Neuronal stem cell (in vitro differentiated cells): ENCODE measurements around the gene NAP1L4.

Experiments used
- DNase-seq: peaks from one replicate; pipeline ENCODE4 v3.0.0-alpha.2; 2013; ENCODE audit warnings: low spot score
- H2AFZ ChIP-seq: one replicate; pipeline ENCODE4 v1.6.1; 2013; ENCODE audit warnings: mild to moderate bottlenecking, low read length, inconsistent platforms
- H2AK5ac ChIP-seq: 2 replicates; pipeline ENCODE4 v1.6.1; 2013; ENCODE audit warnings: low read depth, mild to moderate bottlenecking, inconsistent platforms, low read length, moderate library complexity, mixed read lengths
- H2BK120ac ChIP-seq: 2 replicates; pipeline ENCODE4 v1.6.1; 2013; ENCODE audit warnings: low read depth, mild to moderate bottlenecking, inconsistent platforms, low read length, moderate library complexity, mixed read lengths
- H2BK12ac ChIP-seq: one replicate; pipeline ENCODE4 v1.6.1; 2013; ENCODE audit warnings: low read length, inconsistent platforms
- H2BK15ac ChIP-seq: 2 replicates; pipeline ENCODE4 v1.6.1; 2013; ENCODE audit warnings: mild to moderate bottlenecking, low read length, inconsistent platforms, mixed read lengths
- H2BK5ac ChIP-seq: one replicate; pipeline ENCODE4 v1.6.1; 2013; ENCODE audit warnings: inconsistent platforms, mild to moderate bottlenecking, low read length, moderate library complexity
- H3K14ac ChIP-seq: one replicate; pipeline ENCODE4 v1.6.1; 2013; ENCODE audit warnings: low read length, inconsistent platforms
- H3K18ac ChIP-seq: 2 replicates; pipeline ENCODE4 v1.6.1; 2013; ENCODE audit warnings: low read length, inconsistent platforms
- H3K23ac ChIP-seq: 2 replicates; pipeline ENCODE4 v1.6.1; 2013; ENCODE audit warnings: low read depth, mild to moderate bottlenecking, mixed read lengths, low read length, inconsistent platforms; ENCODE audit not compliant: poor library complexity
- H3K27ac ChIP-seq: replicated peaks from 3 replicates; pipeline ENCODE4 v1.5.1; 2013; ENCODE audit warnings: low read length, inconsistent platforms
- H3K27me3 ChIP-seq, 3 experiments: 2 replicates each; pipeline ENCODE4 v1.6.1; 2013; ENCODE audit warnings: low read length in 3 of 3, mild to moderate bottlenecking in 2 of 3, inconsistent platforms in 1 of 3, low read depth in 1 of 3, mixed read lengths in 1 of 3, moderate library complexity in 1 of 3; ENCODE audit not compliant: control insufficient read depth in 3 of 3, insufficient read depth in 3 of 3
- H3K36me3 ChIP-seq, 2 donors: replicated peaks in 1 of 2; 2 replicates each; pipeline ENCODE4 v1.6.1; 2013; ENCODE audit warnings: low read length in 2 of 2; ENCODE audit not compliant: control insufficient read depth in 2 of 2, insufficient read depth in 2 of 2
- H3K4ac ChIP-seq: 2 replicates; pipeline ENCODE4 v1.6.1; 2013; ENCODE audit warnings: inconsistent platforms, mild to moderate bottlenecking, low read length, moderate library complexity
- H3K4me1 ChIP-seq, 2 donors: 1 replicate in 1 of 2; 2 replicates in 1 of 2; pipeline ENCODE4 v1.6.1; 2013; ENCODE audit warnings: low read length in 2 of 2, low read depth in 1 of 2; ENCODE audit not compliant: control insufficient read depth in 2 of 2, insufficient read depth in 1 of 2
- H3K4me2 ChIP-seq: one replicate; pipeline ENCODE4 v1.6.1; 2013; ENCODE audit warnings: mild to moderate bottlenecking, low read length, inconsistent platforms; ENCODE audit not compliant: insufficient read depth, poor library complexity, severe bottlenecking
- H3K4me3 ChIP-seq, 2 donors: 2 replicates each; pipeline ENCODE4 v1.5.1; 2013; ENCODE audit warnings: low read length in 2 of 2, mild to moderate bottlenecking in 2 of 2, inconsistent platforms in 1 of 2, moderate library complexity in 1 of 2
- H3K79me1 ChIP-seq: one replicate; pipeline ENCODE4 v1.6.1; 2013; ENCODE audit warnings: low read depth, mild to moderate bottlenecking, inconsistent platforms, low read length, moderate library complexity
- H3K9ac ChIP-seq: one replicate; pipeline ENCODE4 v1.6.1; 2013; ENCODE audit warnings: mild to moderate bottlenecking, low read depth, low read length, inconsistent platforms; ENCODE audit not compliant: poor library complexity
- H3K9me3 ChIP-seq, 2 donors: replicated peaks in 1 of 2; 2 replicates each; pipeline versions ENCODE3 to v1.6.1; 2013; ENCODE audit warnings: low read length in 2 of 2, mild to moderate bottlenecking in 2 of 2, inconsistent platforms in 1 of 2, low read depth in 1 of 2, mixed read lengths in 1 of 2, moderate library complexity in 1 of 2; ENCODE audit not compliant: control insufficient read depth in 2 of 2, insufficient read depth in 1 of 2
- H4K8ac ChIP-seq: one replicate; pipeline ENCODE4 v1.6.1; 2013; ENCODE audit warnings: low read depth, mild to moderate bottlenecking, inconsistent platforms, low read length, moderate library complexity
- H4K91ac ChIP-seq: one replicate; pipeline ENCODE4 v1.6.1; 2013; ENCODE audit warnings: low read length, low read depth, mild to moderate bottlenecking, inconsistent platforms; ENCODE audit not compliant: poor library complexity
- WGBS, 2 donors: extraction: QIAGEN DNeasy Blood & Tissue Kit; methylation state at CpG; one replicate each; pipeline ENCODE4 v1.1.7; 2013; ENCODE audit warnings: missing lambda C conversion rate in 2 of 2, mixed read lengths in 1 of 2; ENCODE audit not compliant: insufficient read length in 2 of 2, insufficient replicate concordance in 1 of 2; ENCODE audit errors: extremely low coverage in 2 of 2; 5-methylcytosine and 5-hydroxymethylcytosine counted together

The NAP1L4 gene

DNA sequence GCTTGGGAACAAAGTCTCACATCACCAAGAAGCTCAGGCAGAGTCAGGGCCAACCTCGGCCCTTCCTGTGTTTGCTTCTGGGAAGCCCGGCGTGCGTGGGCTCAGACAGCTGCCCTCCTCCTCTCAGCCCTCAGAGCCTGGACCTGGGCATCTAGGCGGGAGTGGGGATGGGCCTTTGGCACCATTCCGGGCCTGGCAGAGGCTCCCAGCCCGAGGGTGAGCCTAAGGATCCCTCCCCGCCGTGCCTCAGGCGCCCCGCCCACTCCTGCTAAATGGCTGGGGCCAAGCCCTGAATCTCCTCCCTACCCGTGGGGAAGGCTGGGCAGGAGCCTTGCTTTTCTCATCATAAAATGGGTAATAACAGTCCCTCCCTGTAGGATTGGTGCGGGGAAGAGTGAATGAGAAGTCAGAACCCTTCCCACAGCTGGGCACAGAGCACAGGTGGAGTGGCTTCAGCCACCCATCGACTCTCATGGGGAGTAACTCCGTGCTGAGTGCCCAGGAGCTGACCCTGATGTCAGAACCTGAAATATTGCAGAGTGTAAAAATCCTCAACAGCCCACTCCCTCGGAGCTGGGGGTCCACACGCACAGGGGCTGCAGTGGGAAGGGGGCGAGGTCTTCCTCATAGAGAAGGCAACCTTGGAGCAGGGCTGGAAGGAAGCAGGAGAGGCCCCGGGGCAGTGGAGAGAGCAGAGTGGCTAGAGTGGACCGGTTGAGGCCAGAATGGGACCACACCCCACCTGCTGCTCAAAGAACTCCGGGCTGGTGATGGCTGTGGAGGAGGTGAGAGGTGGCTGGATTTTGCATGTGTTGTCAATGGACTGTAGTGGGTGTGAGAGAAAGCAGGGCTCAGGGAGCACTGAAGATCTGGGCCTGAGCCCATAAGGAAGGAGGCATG is 87.7 kb downstream of the NAP1L4 start:
- Histone ChIP-seq H3K4me1 (peaks cover 9 to 13% of the 10 kb centered on the region in 2 donors), H3K14ac (no peak overlapping the region), H3K79me1 (no peaks in the 10 kb centered on the region), H3K36me3 (no peaks in the 10 kb centered on the region), H2BK5ac (no peak overlapping the region), H2AFZ (no peak overlapping the region), H3K23ac (peak overlapping the region; percentile 65), H2AK5ac (peak overlapping the region; percentile 91), H3K9me3 (peaks cover 0 to 2% of the 10 kb centered on the region in 2 donors), H3K9ac (no peak overlapping the region), H3K27ac (no peak overlapping the region), H3K4me3 (no peak overlapping the region), H2BK15ac (peak overlapping the region; percentile 76), H4K8ac (no peak overlapping the region), H3K18ac (peak overlapping the region; percentile 8), H3K4me2 (no peak overlapping the region), H4K91ac (no peak overlapping the region), H2BK12ac (no peak overlapping the region), H3K4ac (no peak overlapping the region), H3K27me3 (no peaks in the 10 kb centered on the region), H2BK120ac (no peak overlapping the region)
- no CpG with 5 or more reads among the region's 21 CpGs for WGBS, 2 donors
- DNase-seq, result no peak

GRCh38 chr11:2903672-2904011 is 88.5 kb downstream of the NAP1L4 start:
- Histone ChIP-seq H4K91ac (no peak overlapping the region), H3K9ac (no peak overlapping the region), H4K8ac (no peak overlapping the region), H2BK120ac (no peak overlapping the region), H3K4me2 (no peak overlapping the region), H2BK5ac (no peak overlapping the region), H3K27ac (no peak overlapping the region), H3K36me3 (no peaks in the 10 kb centered on the region), H3K18ac (no peak overlapping the region), H3K23ac (no peak overlapping the region), H3K79me1 (no peaks in the 10 kb centered on the region), H2AK5ac (peak overlapping the region; percentile 54), H3K14ac (no peak overlapping the region), H3K27me3 (no peaks in the 10 kb centered on the region), H3K4me3 (no peak overlapping the region), H2BK15ac (peak overlapping the region; percentile 96), H2AFZ (no peak overlapping the region), H3K4ac (no peak overlapping the region), H3K9me3 (peaks cover 0 to 2% of the 10 kb centered on the region in 2 donors), H2BK12ac (no peak overlapping the region), H3K4me1 (peaks cover 9 to 13% of the 10 kb centered on the region in 2 donors)
- WGBS, 2 donors, result no CpG with 5 or more reads among the region's 7 CpGs
- no peak for DNase-seq

DNA sequence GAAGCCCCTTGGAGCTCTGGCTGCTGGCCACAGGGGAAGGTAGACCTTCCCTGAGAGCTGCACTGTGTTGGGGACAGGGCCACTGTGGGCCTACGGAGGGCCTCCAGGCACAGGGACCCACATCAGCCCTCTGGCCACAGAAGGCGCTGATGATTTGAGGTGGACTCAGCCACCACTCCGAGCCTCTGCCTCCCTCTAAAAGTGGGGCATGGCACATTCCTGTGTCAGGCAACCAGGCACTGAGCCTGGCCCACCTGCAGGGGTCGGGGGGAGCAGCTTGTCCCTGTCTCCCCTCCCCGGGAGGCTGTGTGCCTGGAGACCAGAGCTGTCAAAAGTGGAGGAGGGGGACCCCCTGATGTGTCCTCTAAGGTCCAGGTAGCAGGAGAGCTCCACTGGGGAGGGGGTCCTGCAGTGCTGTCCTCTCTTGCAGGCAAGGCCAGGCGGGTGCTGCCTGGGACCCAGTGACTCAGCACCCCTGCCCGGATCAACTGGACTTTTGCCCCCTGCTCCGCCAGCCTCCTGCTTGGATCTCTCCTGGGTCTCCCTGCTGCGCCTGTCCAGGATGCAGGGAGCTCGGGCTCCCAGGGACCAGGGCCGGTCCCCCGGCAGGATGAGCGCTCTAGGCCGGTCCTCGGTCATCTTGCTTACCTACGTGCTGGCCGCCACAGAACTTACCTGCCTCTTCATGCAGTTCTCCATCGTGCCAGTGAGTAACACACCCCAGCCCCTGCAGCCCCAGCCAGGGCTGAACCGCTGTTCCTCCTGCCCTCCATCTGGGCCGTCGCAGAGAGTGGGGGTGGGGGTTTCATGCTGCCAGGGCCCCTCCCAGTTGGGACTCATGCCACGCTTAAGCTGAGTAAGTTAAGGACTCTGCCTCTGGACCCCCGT is 89.1 kb downstream of the NAP1L4 start:
- peak overlapping the region; percentile 46 for H3K23ac ChIP-seq
- peaks cover 9 to 15% of the 10 kb centered on the region in 2 donors for H3K4me1 ChIP-seq
- H3K4me2 ChIP-seq, result peak overlapping the region; percentile 87
- peak overlapping the region; percentile 44 for H3K18ac ChIP-seq
- H3K36me3 ChIP-seq, result no peaks in the 10 kb centered on the region
- no peak overlapping the region for H3K4ac ChIP-seq
- peak overlapping the region; percentile 99 for H2AFZ ChIP-seq
- H4K8ac ChIP-seq, result no peak overlapping the region
- H2BK12ac ChIP-seq, result no peak overlapping the region
- H3K4me3 ChIP-seq, result peak overlapping the region; percentile 64 to 91
- H2BK120ac ChIP-seq, result peak overlapping the region; percentile 64
- H2AK5ac ChIP-seq, result peak overlapping the region; percentile 54
- H3K9me3 ChIP-seq, result peaks cover 0 to 2% of the 10 kb centered on the region in 2 donors
- no peak overlapping the region for H2BK5ac ChIP-seq
- H3K27me3 ChIP-seq, result no peaks in the 10 kb centered on the region
- peak overlapping the region; percentile 96 for H2BK15ac ChIP-seq
- no peak overlapping the region for H4K91ac ChIP-seq
- no peak overlapping the region for H3K27ac ChIP-seq
- no peak overlapping the region for H3K14ac ChIP-seq
- no peaks in the 10 kb centered on the region for H3K79me1 ChIP-seq
- no CpG with 5 or more reads among the region's 23 CpGs for WGBS, 2 donors
- DNase-seq, result no peak
- H3K9ac ChIP-seq, result peak overlapping the region; percentile 64
